Panc1 (cell line): ENCODE data around the gene STK39. TPM values are rescaled to one million over a fixed set of nuclear protein-coding genes. Genes with fewer than 3 reads are reported as not detected.

Source experiments
- ATAC-seq: fragments of 200-7000 bp; cut with Tn5 transposase; 2 replicates; pipeline ENCODE4 v1.9.1; 2020; ENCODE audit warnings: mild to moderate bottlenecking, moderate library complexity
- BruUV-seq: library from RNA; stranded (reverse); fragments of 400-500 nt; replicated peaks from 2 replicates; lab custom pipeline; 2021; lab: Mats Ljungman, UMichigan
- CTCF ChIA-PET: fragments of 300-600 bp; sonication (Branson Sonifier 250); formaldehyde crosslinking; loops from one replicate; lab custom pipeline; 2022; ENCODE audit warnings: antibody characterized with exemption; lab: Charles Lee
- POLR2A ChIA-PET: fragments of 300-600 bp; sonication (Branson Sonifier 250); formaldehyde crosslinking; loops from one replicate; lab custom pipeline; 2022; ENCODE audit warnings: antibody characterized with exemption; lab: Charles Lee
- DNase-seq: peaks from one replicate; pipeline ENCODE4 v3.0.0-alpha.2; 2010; ENCODE audit warnings: low read depth, low spot score
- H3K27ac ChIP-seq: 2 replicates; pipeline ENCODE4 v1.5.1; 2011; ENCODE audit warnings: mild to moderate bottlenecking, low read length, inconsistent platforms
- H3K27me3 ChIP-seq: fragments of 200-500 bp; sonication (Bioruptor generic); 2 replicates; pipeline ENCODE4 v1.6.0; 2014; ENCODE audit warnings: low read length, inconsistent platforms; ENCODE audit not compliant: control insufficient read depth, insufficient read depth
- H3K36me3 ChIP-seq: fragments of 200-500 bp; sonication (Bioruptor generic); 2 replicates; pipeline ENCODE4 v1.5.1; 2014; ENCODE audit warnings: inconsistent platforms, mild to moderate bottlenecking, low read length, moderate library complexity; ENCODE audit not compliant: control insufficient read depth, insufficient read depth
- H3K4me1 ChIP-seq: 2 replicates; pipeline ENCODE4 v1.5.1; 2011; ENCODE audit warnings: inconsistent platforms, mild to moderate bottlenecking, low read length, moderate library complexity; ENCODE audit not compliant: control insufficient read depth, insufficient read depth
- H3K4me3 ChIP-seq, 2 experiments: 2 replicates each; pipeline ENCODE4 v1.5.1; 2011 to 2012; ENCODE audit warnings: low read depth in 2 of 2, low read length in 2 of 2, mild to moderate bottlenecking in 2 of 2, inconsistent platforms in 1 of 2, moderate library complexity in 1 of 2
- H3K9me3 ChIP-seq: fragments of 200-500 bp; sonication (Bioruptor generic); 2 replicates; pipeline ENCODE4 v1.5.1; 2014; ENCODE audit warnings: low read depth, mild to moderate bottlenecking, inconsistent platforms, low read length, moderate library complexity; ENCODE audit not compliant: control insufficient read depth, insufficient read depth
- POLR2AphosphoS5 ChIP-seq: IDR thresholded peaks from 2 replicates; pipeline ENCODE4 v1.6.1; 2012; ENCODE audit warnings: mild to moderate bottlenecking, low read depth, low read length, moderate library complexity
- SIN3A ChIP-seq: IDR thresholded peaks from 2 replicates; pipeline ENCODE4 v1.6.1; 2012; ENCODE audit warnings: low read depth, mild to moderate bottlenecking, low read length, moderate library complexity, borderline replicate concordance; ENCODE audit not compliant: insufficient read depth
- TCF7L2 ChIP-seq: IDR thresholded peaks from 2 replicates; pipeline ENCODE4 v1.6.1; 2011; ENCODE audit warnings: mild to moderate bottlenecking, low read depth, low read length, inconsistent platforms
- in situ Hi-C: cut with HindIII; loops from 2 replicates; pipeline ENCODE4 v1.10.0; 2016; ENCODE audit warnings: low sequenced_read_pairs, low pct_unique_long_range_greater_than_20kb
- intact Hi-C: fragments of 100-400 bp; cut with micrococcal nuclease; formaldehyde crosslinking; loops from one replicate; pipeline ENCODE4 v1.10.0; 2022; ENCODE audit not compliant: unreplicated experiment
- total RNA-seq: library from RNA; stranded (reverse); gene quantifications from one replicate; pipeline ENCODE4 v1.2.1, GENCODE V29; 2021; ENCODE audit not compliant: unreplicated experiment
- TF ChIP-seq, protein P1 (sequence below), 2 experiments: IDR thresholded peaks; 2 replicates each; pipeline ENCODE4 v1.6.1; 2011 to 2012; ENCODE audit warnings: low read depth in 2 of 2, control low read depth in 1 of 2, low read length in 1 of 2, mild to moderate bottlenecking in 1 of 2, moderate library complexity in 1 of 2; ENCODE audit not compliant: insufficient read depth in 1 of 2
- TF ChIP-seq, protein P2 (sequence below): fragments of 450-650 bp; IDR thresholded peaks from 2 replicates; pipeline ENCODE4 v1.5.1; 2017; ENCODE audit warnings: mild to moderate bottlenecking

The STK39 gene
- total RNA-seq, 1 experiment from 2014 or later: 14.0 TPM

DNA sequence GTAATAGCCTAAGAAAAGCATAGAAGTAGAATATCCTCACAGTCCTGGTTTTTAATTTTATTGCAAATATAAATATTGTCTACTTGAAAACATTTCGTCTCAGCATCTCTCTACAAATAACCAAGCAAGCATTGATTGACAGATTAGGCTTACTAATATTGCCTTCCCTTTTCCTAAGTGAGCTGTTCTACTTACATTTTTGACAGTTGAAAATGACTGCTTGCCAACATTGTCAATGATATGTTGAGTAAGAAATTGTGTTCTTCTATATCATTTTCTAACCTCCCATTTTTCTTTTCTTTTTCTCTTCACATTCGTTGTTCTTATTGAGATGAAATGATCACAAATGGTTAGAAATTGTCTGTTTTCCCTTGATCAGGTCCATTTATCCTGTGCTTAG, 47.0 kb upstream of the STK39 start:
- BruUV-seq: no TSS peak
- intact Hi-C loops: no loop called here
- Histone ChIP-seq H3K4me3 (no peak overlapping the region), H3K27ac (no peak overlapping the region), H3K4me1 (no peaks in the 10 kb centered on the region), H3K9me3 (no peaks in the 10 kb centered on the region), H3K27me3 (no peaks in the 10 kb centered on the region), H3K36me3 (no peaks in the 10 kb centered on the region)
- TF ChIP-seq, protein P1, sequence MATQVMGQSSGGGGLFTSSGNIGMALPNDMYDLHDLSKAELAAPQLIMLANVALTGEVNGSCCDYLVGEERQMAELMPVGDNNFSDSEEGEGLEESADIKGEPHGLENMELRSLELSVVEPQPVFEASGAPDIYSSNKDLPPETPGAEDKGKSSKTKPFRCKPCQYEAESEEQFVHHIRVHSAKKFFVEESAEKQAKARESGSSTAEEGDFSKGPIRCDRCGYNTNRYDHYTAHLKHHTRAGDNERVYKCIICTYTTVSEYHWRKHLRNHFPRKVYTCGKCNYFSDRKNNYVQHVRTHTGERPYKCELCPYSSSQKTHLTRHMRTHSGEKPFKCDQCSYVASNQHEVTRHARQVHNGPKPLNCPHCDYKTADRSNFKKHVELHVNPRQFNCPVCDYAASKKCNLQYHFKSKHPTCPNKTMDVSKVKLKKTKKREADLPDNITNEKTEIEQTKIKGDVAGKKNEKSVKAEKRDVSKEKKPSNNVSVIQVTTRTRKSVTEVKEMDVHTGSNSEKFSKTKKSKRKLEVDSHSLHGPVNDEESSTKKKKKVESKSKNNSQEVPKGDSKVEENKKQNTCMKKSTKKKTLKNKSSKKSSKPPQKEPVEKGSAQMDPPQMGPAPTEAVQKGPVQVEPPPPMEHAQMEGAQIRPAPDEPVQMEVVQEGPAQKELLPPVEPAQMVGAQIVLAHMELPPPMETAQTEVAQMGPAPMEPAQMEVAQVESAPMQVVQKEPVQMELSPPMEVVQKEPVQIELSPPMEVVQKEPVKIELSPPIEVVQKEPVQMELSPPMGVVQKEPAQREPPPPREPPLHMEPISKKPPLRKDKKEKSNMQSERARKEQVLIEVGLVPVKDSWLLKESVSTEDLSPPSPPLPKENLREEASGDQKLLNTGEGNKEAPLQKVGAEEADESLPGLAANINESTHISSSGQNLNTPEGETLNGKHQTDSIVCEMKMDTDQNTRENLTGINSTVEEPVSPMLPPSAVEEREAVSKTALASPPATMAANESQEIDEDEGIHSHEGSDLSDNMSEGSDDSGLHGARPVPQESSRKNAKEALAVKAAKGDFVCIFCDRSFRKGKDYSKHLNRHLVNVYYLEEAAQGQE (IDR thresholded peaks at IDR 0.05; ENCODE audit: insufficient read depth in 1 of 2, low read depth in 2 of 2, low read length in 1 of 2): no peak
- TF ChIP-seq POLR2AphosphoS5 (no peak), TCF7L2 (no peak), SIN3A (no peak)
- TF ChIP-seq, protein P2, sequence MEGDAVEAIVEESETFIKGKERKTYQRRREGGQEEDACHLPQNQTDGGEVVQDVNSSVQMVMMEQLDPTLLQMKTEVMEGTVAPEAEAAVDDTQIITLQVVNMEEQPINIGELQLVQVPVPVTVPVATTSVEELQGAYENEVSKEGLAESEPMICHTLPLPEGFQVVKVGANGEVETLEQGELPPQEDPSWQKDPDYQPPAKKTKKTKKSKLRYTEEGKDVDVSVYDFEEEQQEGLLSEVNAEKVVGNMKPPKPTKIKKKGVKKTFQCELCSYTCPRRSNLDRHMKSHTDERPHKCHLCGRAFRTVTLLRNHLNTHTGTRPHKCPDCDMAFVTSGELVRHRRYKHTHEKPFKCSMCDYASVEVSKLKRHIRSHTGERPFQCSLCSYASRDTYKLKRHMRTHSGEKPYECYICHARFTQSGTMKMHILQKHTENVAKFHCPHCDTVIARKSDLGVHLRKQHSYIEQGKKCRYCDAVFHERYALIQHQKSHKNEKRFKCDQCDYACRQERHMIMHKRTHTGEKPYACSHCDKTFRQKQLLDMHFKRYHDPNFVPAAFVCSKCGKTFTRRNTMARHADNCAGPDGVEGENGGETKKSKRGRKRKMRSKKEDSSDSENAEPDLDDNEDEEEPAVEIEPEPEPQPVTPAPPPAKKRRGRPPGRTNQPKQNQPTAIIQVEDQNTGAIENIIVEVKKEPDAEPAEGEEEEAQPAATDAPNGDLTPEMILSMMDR: no peak
- ATAC-seq: no peak
- in situ Hi-C loops: no loop called here
- ChIA-PET CTCF (no interaction called here), POLR2A (no interaction called here)
- no peak for DNase-seq

DNA sequence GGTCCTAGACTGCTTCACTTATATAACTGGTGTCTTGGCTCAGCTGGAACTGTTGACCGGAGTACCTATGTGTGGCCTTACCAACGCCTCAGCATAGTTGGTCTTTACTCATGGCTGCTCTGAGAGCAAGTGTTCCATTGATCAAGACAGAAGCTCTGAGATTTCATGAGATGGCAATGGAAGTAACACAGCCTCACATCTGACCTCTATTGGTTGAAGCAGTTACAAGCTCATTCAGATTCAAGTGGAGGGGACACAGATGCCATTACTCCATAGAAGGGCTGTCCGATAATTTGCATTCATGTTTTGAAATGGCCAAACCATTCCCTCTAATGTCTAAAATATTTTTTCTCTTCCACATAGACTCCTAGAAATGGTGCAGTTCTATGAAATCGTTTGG, 46.4 kb upstream of the STK39 start:
- ChIA-PET CTCF (no interaction called here), POLR2A (no interaction called here)
- H3K4me3 ChIP-seq: no peak overlapping the region
- TF ChIP-seq POLR2AphosphoS5: no peak
- TF ChIP-seq SIN3A: no peak
- TF ChIP-seq, protein P1 (IDR thresholded peaks at IDR 0.05; ENCODE audit: insufficient read depth in 1 of 2, low read depth in 2 of 2, low read length in 1 of 2): no peak
- no peak for TF ChIP-seq TCF7L2
- TF ChIP-seq, protein P2: peak; percentile 27
- in situ Hi-C loops: no loop called here
- no peaks in the 10 kb centered on the region for H3K9me3 ChIP-seq
- no peaks in the 10 kb centered on the region for H3K4me1 ChIP-seq
- H3K36me3 ChIP-seq: no peaks in the 10 kb centered on the region
- intact Hi-C loops: no loop called here
- ATAC-seq: no peak
- DNase-seq: no peak
- H3K27ac ChIP-seq: no peak overlapping the region
- no TSS peak for BruUV-seq
- no peaks in the 10 kb centered on the region for H3K27me3 ChIP-seq
